HL-60/S4 treated with phorbol 12-myristate 13-acetate at 8.2 ng/mL for 4 days and 3 days (cell line): Measurements from ENCODE around the gene MRM2.

Experiments used
- in situ Hi-C: fragments of 300-500 bp; cut with MboI; formaldehyde crosslinking; loops from 2 replicates; pipeline ENCODE4 v1.15.0; 2022; ENCODE audit warnings: low sequenced_read_pairs

MRM2 gene

GRCh38 chr7:2241580-2242540, at the start of gene MRM2, which contains the start of gene NUDT1:
MRM2 (minus strand) TSS chr7:2242205; CDS start chr7:2242169, 36 bp downstream.
NUDT1 (plus strand) TSS chr7:2242226; CDS start chr7:2244575, 2,349 bp downstream.
- in situ Hi-C loops = no loop called here

- in situ Hi-C loops = no loop called here
These were observed 48.9 kb upstream of the MRM2 start for GRCh38 chr7:2290877-2291276.

GRCh38 chr7:2289621-2290020, 47.6 kb upstream of the MRM2 start:
- in situ Hi-C loops = no loop called here

- in situ Hi-C loops = no loop called here
These were observed 47.1 kb upstream of the MRM2 start for GRCh38 chr7:2289111-2289586.

- in situ Hi-C loops = no loop called here
These were observed 46.5 kb upstream of the MRM2 start for GRCh38 chr7:2288503-2288902.

GRCh38 chr7:2287745-2288144, 45.7 kb upstream of the MRM2 start:
- in situ Hi-C loops = no loop called here

GRCh38 chr7:2283074-2283473, 41.1 kb upstream of the MRM2 start:
- in situ Hi-C loops = no loop called here

- in situ Hi-C loops = no loop called here
These were observed 40.3 kb upstream of the MRM2 start for GRCh38 chr7:2282185-2282751.

- in situ Hi-C loops = no loop called here
These were observed 39.5 kb upstream of the MRM2 start for GRCh38 chr7:2281541-2281940.

- in situ Hi-C loops = no loop called here
These were observed 38.4 kb upstream of the MRM2 start for GRCh38 chr7:2280424-2280823.

GRCh38 chr7:2279896-2280295, 37.9 kb upstream of the MRM2 start:
- in situ Hi-C loops = no loop called here

- in situ Hi-C loops = no loop called here
These were observed 36.0 kb upstream of the MRM2 start for GRCh38 chr7:2278026-2278425.

GRCh38 chr7:2276107-2276506, 34.1 kb upstream of the MRM2 start:
- in situ Hi-C loops = no loop called here

GRCh38 chr7:2275101-2275500, 33.1 kb upstream of the MRM2 start:
- in situ Hi-C loops = no loop called here

- in situ Hi-C loops = no loop called here
These were observed 32.7 kb upstream of the MRM2 start for GRCh38 chr7:2274666-2275065.

GRCh38 chr7:2273866-2274265, 31.9 kb upstream of the MRM2 start:
- in situ Hi-C loops = no loop called here

- in situ Hi-C loops = no loop called here
These were observed 30.0 kb upstream of the MRM2 start for GRCh38 chr7:2272031-2272430.

GRCh38 chr7:2271273-2272026, 29.4 kb upstream of the MRM2 start:
- in situ Hi-C loops = no loop called here

- in situ Hi-C loops = no loop called here
These were observed 28.5 kb upstream of the MRM2 start for GRCh38 chr7:2270495-2270894.

- in situ Hi-C loops = no loop called here
These were observed 28.0 kb upstream of the MRM2 start for GRCh38 chr7:2269991-2270460.
